Left cardiac atrium (tissue), 4 donors: ENCODE data around the gene DUSP7. TPM values are rescaled to one million over a fixed set of nuclear protein-coding genes. Genes with fewer than 3 reads are reported as not detected.

ENCODE experiments used
- ATAC-seq, 2 donors: fragments of 200-7000 bp; cut with Tn5 transposase; one replicate each; pipeline ENCODE4 v1.9.1; 2020; ENCODE audit warnings: mild to moderate bottlenecking in 2 of 2, moderate library complexity in 2 of 2
- DNase-seq: peaks from one replicate; pipeline ENCODE4 v3.0.0-alpha.2; 2020
- intact Hi-C, 2 donors: fragments of 100-400 bp; cut with DNase I; formaldehyde crosslinking; loops; one replicate each; pipeline versions ENCODE4 v1.14.1 to v1.15.1; 2022 to 2023
- total RNA-seq, 2 donors: library from RNA; stranded (reverse); fragmentation: NEBNext Ultra II Directional; extraction: Animal tissue kit (Norgen Biotek cat#: 25700); gene quantifications; one replicate each; pipeline ENCODE4 v1.2.1, GENCODE V29; 2021
- donor health status: DM: no; HTN: yes; CAD: no.
- donor health status: DM: no; HTN: yes; CAD: no; lungs with severe emphysema.
- donor health status: DM: yes; HTN: yes; CAD: no.
- donor health status: Dilated cardiomyopathy.

The DUSP7 gene
- total RNA-seq, 2 donors from 2014 or later = 24.6 to 39.3 TPM

- no peak for DNase-seq
- ATAC-seq = no peak
- intact Hi-C loops = loop anchor here (5.0 to 10.0 kb wide), 4 partner anchors 50 to 275 kb away; partner anchors contain the start of gene WDR82 (in 1 of the 2)
Observed at GRCh38 chr3:52002748-52003147, 53.6 kb downstream of the DUSP7 start.

GRCh38 chr3:52001443-52001974 lies 54.9 kb downstream of the DUSP7 start:
- intact Hi-C loops = loop anchor here (1.0 to 10.0 kb wide), 6 partner anchors 51 to 276 kb away; partner anchors contain the start of gene WDR82 (in 1 of the 2)
- peak; percentile 78 for DNase-seq
- peak; percentile 65 to 67 for ATAC-seq

GRCh38 chr3:51999846-52000245 lies 56.5 kb downstream of the DUSP7 start:
- ATAC-seq (no peak), DNase-seq (no peak)
- intact Hi-C loops = loop anchor here (2.0 to 10.0 kb wide), 5 partner anchors 52 to 277 kb away; partner anchors contain the start of gene WDR82 (in 1 of the 2)

Other genes starting within 250 kb of the DUSP7 start
- not detected for gene IQCF2, start 195.0 kb downstream of the DUSP7 start, total RNA-seq
- not detected for gene IQCF5, start 181.0 kb downstream of the DUSP7 start, total RNA-seq
- not detected for gene IQCF1, start 153.2 kb downstream of the DUSP7 start, total RNA-seq
- gene RRP9, start 114.7 kb downstream of the DUSP7 start, total RNA-seq = 10 to 100 TPM in 1 of 2 donors, 1 to 10 TPM in 1; 8.9 to 17.2 TPM
- 10 to 100 TPM; 13.2 to 13.4 TPM for gene PARP3, start 114.2 kb downstream of the DUSP7 start, total RNA-seq
- under 1 TPM in 1 of 2 donors, not detected in 1; 0.53 TPM for gene GPR62, start 101.2 kb downstream of the DUSP7 start, total RNA-seq
- gene PCBP4, start 89.1 kb downstream of the DUSP7 start, total RNA-seq = 10 to 100 TPM; 49.1 to 68.3 TPM
- gene ABHD14B, start 82.5 kb downstream of the DUSP7 start, total RNA-seq = 10 to 100 TPM; 22.0 to 22.1 TPM
- 10 to 100 TPM; 18.1 to 18.3 TPM for gene ABHD14A, start 81.5 kb downstream of the DUSP7 start, total RNA-seq
- gene ACY1, start 73.0 kb downstream of the DUSP7 start, total RNA-seq = 10 to 100 TPM; 21.8 to 24.8 TPM
- 100 to 1,000 TPM; 586 to 682 TPM for gene RPL29, start 60.7 kb downstream of the DUSP7 start, total RNA-seq
- 1 to 10 TPM; 1.9 to 2.4 TPM for gene POC1A, start 97.9 kb upstream of the DUSP7 start, total RNA-seq
- gene ALAS1, start 141.6 kb upstream of the DUSP7 start, total RNA-seq = 100 to 1,000 TPM; 133 to 147 TPM
- gene TLR9, start 169.1 kb upstream of the DUSP7 start, total RNA-seq = under 1 TPM in 1 of 2 donors, not detected in 1; 0.29 TPM
- 10 to 100 TPM; 45.9 to 51.7 TPM for gene TWF2, start 182.6 kb upstream of the DUSP7 start, total RNA-seq
- 10 to 100 TPM; 11.8 to 17.4 TPM for gene PPM1M, start 189.2 kb upstream of the DUSP7 start, total RNA-seq
- gene WDR82, start 222.1 kb upstream of the DUSP7 start, total RNA-seq = 10 to 100 TPM; 57.6 to 65.5 TPM
- 10 to 100 TPM; 10.4 to 13.5 TPM for gene GLYCTK, start 231.3 kb upstream of the DUSP7 start, total RNA-seq